Astrocyte of the cerebellum (primary cell): ENCODE results near the gene CCDC178.

ENCODE experiments used
- DNase-seq: peaks from one replicate; pipeline ENCODE4 v3.0.0-alpha.2; 2011; ENCODE audit warnings: low read depth
- H3K4me3 ChIP-seq: 2 replicates; pipeline ENCODE4 v1.5.1; 2011; ENCODE audit warnings: mild to moderate bottlenecking, low read depth, low read length, moderate library complexity
- in situ Hi-C: cut with HindIII; loops from 2 replicates; pipeline ENCODE4 v1.10.0; 2017; ENCODE audit warnings: low sequenced_read_pairs
- TF ChIP-seq, protein P1 (sequence below): IDR thresholded peaks from 2 replicates; pipeline ENCODE4 v1.5.1; 2012; ENCODE audit warnings: low read length, low read depth, moderate library complexity, mild to moderate bottlenecking; ENCODE audit errors: missing control alignments

The CCDC178 gene

DNA sequence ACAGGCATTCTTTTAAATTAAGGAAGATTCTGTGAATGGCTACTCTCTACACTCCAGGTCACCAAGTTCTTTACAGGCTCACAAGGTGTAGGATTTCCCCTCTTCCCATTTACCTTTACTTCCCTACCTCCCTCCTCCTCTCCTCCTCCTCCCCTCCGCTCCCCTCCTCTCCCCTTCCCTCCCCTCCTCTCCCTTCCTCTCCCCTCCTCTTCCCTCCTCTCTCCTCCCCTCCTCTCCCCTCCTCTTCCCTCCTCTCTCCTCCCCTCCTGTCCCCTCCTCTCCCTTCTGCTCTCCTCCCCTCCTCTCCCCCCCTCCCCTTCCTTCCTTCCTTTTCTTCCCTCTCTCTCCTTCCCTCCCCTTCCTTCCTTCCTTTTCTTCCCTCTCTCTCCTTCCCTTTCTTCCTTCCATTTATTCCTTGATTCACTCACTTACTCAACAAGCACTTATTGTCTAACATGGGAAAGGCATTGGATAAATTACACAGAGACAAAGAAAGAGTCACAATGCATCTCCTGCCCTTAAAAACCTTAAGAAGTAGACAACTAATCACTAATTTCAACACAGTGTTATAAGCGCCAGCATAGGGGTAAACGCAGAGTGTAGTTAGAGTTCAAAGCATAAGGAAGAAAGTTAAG lies 152.3 kb downstream of the CCDC178 start:
- TF ChIP-seq, protein P1, sequence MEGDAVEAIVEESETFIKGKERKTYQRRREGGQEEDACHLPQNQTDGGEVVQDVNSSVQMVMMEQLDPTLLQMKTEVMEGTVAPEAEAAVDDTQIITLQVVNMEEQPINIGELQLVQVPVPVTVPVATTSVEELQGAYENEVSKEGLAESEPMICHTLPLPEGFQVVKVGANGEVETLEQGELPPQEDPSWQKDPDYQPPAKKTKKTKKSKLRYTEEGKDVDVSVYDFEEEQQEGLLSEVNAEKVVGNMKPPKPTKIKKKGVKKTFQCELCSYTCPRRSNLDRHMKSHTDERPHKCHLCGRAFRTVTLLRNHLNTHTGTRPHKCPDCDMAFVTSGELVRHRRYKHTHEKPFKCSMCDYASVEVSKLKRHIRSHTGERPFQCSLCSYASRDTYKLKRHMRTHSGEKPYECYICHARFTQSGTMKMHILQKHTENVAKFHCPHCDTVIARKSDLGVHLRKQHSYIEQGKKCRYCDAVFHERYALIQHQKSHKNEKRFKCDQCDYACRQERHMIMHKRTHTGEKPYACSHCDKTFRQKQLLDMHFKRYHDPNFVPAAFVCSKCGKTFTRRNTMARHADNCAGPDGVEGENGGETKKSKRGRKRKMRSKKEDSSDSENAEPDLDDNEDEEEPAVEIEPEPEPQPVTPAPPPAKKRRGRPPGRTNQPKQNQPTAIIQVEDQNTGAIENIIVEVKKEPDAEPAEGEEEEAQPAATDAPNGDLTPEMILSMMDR, result no peak
- DNase-seq, result no peak
- in situ Hi-C loops, result no loop called here
- H3K4me3 ChIP-seq, result no peak overlapping the region

DNA sequence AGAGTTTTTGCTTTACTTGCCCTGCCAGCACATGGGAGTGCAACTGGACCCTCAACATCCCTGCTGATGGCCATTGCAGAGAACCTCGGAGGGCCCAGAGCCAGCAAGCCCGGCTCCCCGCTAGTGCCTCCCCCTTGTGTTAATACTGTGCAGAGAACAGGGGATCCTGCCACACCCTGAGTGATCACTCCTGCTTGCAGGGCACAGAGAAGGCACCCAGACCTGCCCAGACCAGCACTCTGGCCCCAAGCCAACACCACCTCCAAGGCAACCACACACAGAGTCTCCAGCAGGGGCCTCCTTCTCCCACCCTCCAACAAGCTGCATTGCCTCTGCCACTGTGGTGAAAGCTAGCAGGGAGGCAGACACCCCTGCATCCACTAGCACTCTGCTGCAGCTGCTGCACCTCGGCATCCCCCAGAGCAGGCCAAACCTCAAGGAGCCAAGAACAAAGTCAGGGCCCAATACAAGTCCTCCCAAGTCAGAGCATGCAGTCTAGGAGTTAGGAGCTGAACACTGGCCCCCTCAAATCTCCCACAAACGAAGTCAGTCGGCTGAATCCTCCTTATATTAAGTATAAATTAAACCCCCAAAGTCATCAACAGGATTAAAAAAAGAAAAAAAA lies 157.7 kb downstream of the CCDC178 start:
- in situ Hi-C loops, result no loop called here
- DNase-seq, result no peak
- TF ChIP-seq, protein P1, result no peak
- no peak overlapping the region for H3K4me3 ChIP-seq

DNA sequence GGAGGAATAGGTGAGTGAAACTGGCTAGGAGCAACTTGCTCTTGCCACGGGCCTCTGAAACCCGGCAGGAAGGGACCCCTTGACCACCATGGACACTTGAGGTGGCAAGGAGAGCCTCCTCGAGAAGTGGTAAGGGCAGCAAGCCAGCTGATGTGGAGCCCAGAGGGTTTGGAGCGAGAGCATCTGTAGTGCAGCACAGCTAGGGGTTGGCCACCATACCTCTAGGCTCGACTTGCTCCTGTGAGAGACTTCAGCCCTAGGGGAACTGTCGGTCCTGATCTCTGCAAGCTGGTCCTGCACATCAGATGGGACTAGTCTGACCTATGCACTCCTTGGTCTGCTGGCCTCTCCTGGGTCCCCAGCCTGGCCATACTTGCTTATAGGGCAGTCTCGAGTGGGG lies 158.4 kb downstream of the CCDC178 start:
- TF ChIP-seq, protein P1, result no peak
- no peak for DNase-seq
- in situ Hi-C loops, result no loop called here
- no peak overlapping the region for H3K4me3 ChIP-seq

DNA sequence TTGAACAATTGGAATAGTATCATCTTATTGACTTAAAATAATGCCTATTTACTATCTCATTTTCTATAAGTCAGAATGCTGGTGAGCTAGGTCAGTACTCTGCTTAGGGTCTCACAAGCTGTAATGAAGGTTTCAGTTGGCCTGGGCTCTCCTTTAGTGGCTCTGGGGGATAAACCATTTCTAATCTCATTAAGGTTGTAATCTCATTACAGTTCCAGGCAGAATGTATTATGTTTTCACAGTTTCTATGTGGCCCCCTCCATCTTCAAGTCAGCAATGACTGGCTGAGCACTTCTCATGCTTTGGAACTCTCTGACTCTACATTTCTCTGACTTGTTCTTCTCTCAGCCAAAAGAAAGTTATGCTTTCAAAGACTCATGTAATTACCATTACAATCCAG lies 163.1 kb downstream of the CCDC178 start:
- TF ChIP-seq, protein P1, result no peak
- no peak overlapping the region for H3K4me3 ChIP-seq
- no peak for DNase-seq
- in situ Hi-C loops, result no loop called here

DNA sequence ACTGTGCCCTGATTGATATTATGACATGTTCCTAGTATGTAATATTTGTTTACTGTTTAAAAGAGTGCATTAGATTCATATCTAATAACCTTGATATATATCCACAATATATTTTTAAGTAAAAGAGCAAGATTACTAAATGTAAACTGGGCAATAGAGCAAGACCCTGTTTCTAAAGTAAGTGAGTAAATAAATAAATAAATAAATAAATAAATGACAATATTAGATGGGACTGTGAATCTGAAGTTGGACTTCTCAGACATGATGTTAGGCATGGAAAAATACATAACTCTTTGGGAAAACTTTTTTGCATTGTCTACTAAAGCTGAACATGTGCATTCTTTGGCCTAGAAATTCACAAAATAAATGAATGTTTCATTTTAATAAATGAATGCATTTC lies 164.7 kb downstream of the CCDC178 start:
- DNase-seq, result no peak
- TF ChIP-seq, protein P1, result no peak
- H3K4me3 ChIP-seq, result no peak overlapping the region
- in situ Hi-C loops, result no loop called here

DNA sequence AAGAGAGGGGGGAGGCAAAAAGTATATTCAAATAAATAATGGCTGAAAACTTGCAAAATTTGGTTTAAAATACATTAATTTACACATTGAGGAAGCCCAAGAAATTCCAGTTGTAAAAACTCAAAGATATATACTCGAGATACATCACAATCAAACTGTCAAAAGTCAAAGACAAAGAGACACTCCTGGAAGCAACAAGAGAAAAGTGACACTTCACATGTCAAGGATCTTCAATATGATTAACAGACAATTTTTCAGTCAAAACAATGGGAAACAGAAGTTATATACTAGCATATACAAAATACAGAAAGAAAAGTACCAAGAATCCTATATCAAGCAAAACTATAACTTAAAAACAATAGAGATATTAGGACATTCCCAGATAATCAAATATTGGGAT lies 170.2 kb downstream of the CCDC178 start:
- TF ChIP-seq, protein P1, result no peak
- DNase-seq, result no peak
- H3K4me3 ChIP-seq, result no peak overlapping the region
- in situ Hi-C loops, result no loop called here
